ENCODE results near the gene PRPF6. TPM values are rescaled to one million over a fixed set of nuclear protein-coding genes. Genes with fewer than 3 reads are reported as not detected.

The PRPF6 gene
- total and polyA plus RNA-seq, 2 donors (not counting 1 experiment from before 2014, with no cell fraction given) = 31.7 to 82.9 TPM

GRCh38 chr20:63968136-63968927, 12.6 kb upstream of the PRPF6 start:
- Histone ChIP-seq H3K4me1 (ENCODE audit: control insufficient read depth in 2 of 2, insufficient read depth in 2 of 2, low read length in 2 of 2) (peaks cover 11 to 14% of the 10 kb centered on the region in 2 donors), H3K9ac (ENCODE audit: low read length) (peak overlapping the region; percentile 64), H4K20me1 (ENCODE audit: control insufficient read depth, insufficient read depth, low read length, poor library complexity, severe bottlenecking) (no peaks in the 10 kb centered on the region), H3K27me3 (replicated peaks in 1 of 4; ENCODE audit: control extremely low read depth in 1 of 4, control insufficient read depth in 3 of 4, insufficient read depth in 4 of 4, low read length in 3 of 4) (no peaks in the 10 kb centered on the region), H2AFZ (ENCODE audit: insufficient read depth, low read depth, low read length, poor library complexity, severe bottlenecking) (peak overlapping the region; percentile 66), H3K4me3 (ENCODE audit: control extremely low read depth in 1 of 5, extremely low read depth in 1 of 5, insufficient read depth in 1 of 5, low read depth in 2 of 5, low read length in 4 of 5) (peak overlapping the region in 2 of 5 experiments; percentile 56 to 64), H3K27ac (ENCODE audit: low read length in 2 of 2) (no peak overlapping the region), H3K9me3 (ENCODE audit: control extremely low read depth in 1 of 3, control insufficient read depth in 2 of 3, insufficient read depth in 1 of 3, low read length in 2 of 3) (peaks cover 0 to 29% (median 0%) of the 10 kb centered on the region in 3 donors), H3K4me2 (replicated peaks; ENCODE audit: low read depth, low read length, poor library complexity, severe bottlenecking) (peak overlapping the region; percentile 90), H3K79me2 (ENCODE audit: control insufficient read depth, insufficient read depth, low read length) (no peaks in the 10 kb centered on the region), H3K36me3 (replicated peaks in 1 of 2; ENCODE audit: control extremely low read depth in 1 of 2, control insufficient read depth in 1 of 2, extremely low read depth in 1 of 2, insufficient read depth in 2 of 2, low read length in 1 of 2) (peaks cover 0 to 5% of the 10 kb centered on the region in 2 experiments)
- intact Hi-C loops (cut with micrococcal nuclease) = no loop called here
- ChIA-PET POLR2A (no interaction called here), CTCF (interaction anchor here (1.4 kb wide), 1 partner anchor 431 kb away, joined by 3 read pairs; no protein-coding TSS in a partner anchor)
- TF ChIP-seq EZH2 (IDR thresholded peaks at IDR 0.05; ENCODE audit: borderline replicate concordance, insufficient read depth, low read depth, low read length, poor library complexity, severe bottlenecking) = no peak
- no peak for TF ChIP-seq CTCF (IDR thresholded peaks at IDR 0.05)
- 78% methylated on average over 12 of the region's 14 CpGs for WGBS (ENCODE audit: insufficient coverage)
- no peaks in the 10 kb centered on the region for H3K27me3 Mint-ChIP-seq
- DNase-seq = no peak
- peaks cover 15% of the 10 kb centered on the region for H3K4me1 Mint-ChIP-seq
- no peak for ATAC-seq (ENCODE audit: low read depth)
- no peaks in the 10 kb centered on the region for H3K9me3 Mint-ChIP-seq (ENCODE audit: insufficient read depth)
- H3K4me3 Mint-ChIP-seq = peak overlapping the region; percentile 86
- H3K27ac Mint-ChIP-seq = peak overlapping the region; percentile 46
